GM12878 (cell line): Measurements from ENCODE around the gene TRIM41. TPM values are rescaled to one million over a fixed set of nuclear protein-coding genes. Genes with fewer than 3 reads are reported as not detected.
A peak's percentile ranks its signal among the peaks of the same experiment; 100 is the strongest.

Source experiments
- ASH2L ChIP-seq: fragments of 300-600, 200-600 bp; sonication (generic); IDR thresholded peaks from 2 replicates; pipeline ENCODE4 v1.6.1; 2017; ENCODE audit warnings: low read depth, mild to moderate bottlenecking, borderline replicate concordance
- BCL11A ChIP-seq: IDR thresholded peaks from 2 replicates; pipeline ENCODE4 v1.6.1; 2011; ENCODE audit warnings: low read depth, low read length
- BRCA1 ChIP-seq: IDR thresholded peaks from 2 replicates; pipeline ENCODE4 v1.6.1; 2011; ENCODE audit warnings: low read depth, low read length, improper control_type of control experiment
- CHD1 ChIP-seq: IDR thresholded peaks from 2 replicates; pipeline ENCODE4 v1.6.1; 2012; ENCODE audit warnings: low read depth, low read length, improper control_type of control experiment
- CREM ChIP-seq: IDR thresholded peaks from 2 replicates; pipeline ENCODE4 v1.6.1; 2014; ENCODE audit warnings: antibody characterized with exemption, low read depth
- EGR1 ChIP-seq, 2 experiments: IDR thresholded peaks; 1 replicate in 1 of 2; 2 replicates in 1 of 2; pipeline ENCODE4 v1.6.1; 2011 to 2012; ENCODE audit warnings: low read depth in 2 of 2, low read length in 2 of 2, borderline replicate concordance in 1 of 2, mild to moderate bottlenecking in 1 of 2, moderate library complexity in 1 of 2
- FOS ChIP-seq: IDR thresholded peaks from 3 replicates; pipeline ENCODE4 v1.6.1; 2011; ENCODE audit warnings: borderline replicate concordance; ENCODE audit not compliant: insufficient read length; ENCODE audit errors: extremely low read depth
- FOXK2 ChIP-seq: fragments of 450-650 bp; IDR thresholded peaks from 2 replicates; pipeline ENCODE4 v1.6.1; 2017; ENCODE audit warnings: mild to moderate bottlenecking, moderate library complexity
- HDGF ChIP-seq: fragments of 450-650 bp; IDR thresholded peaks from 2 replicates; pipeline ENCODE4 v1.6.1; 2016; ENCODE audit warnings: antibody characterized with exemption
- KAT2A ChIP-seq: conservative IDR thresholded peaks from 2 replicates; pipeline ENCODE4 v1.6.1; 2011; ENCODE audit warnings: low read depth, low read length; ENCODE audit not compliant: control insufficient read depth
- MEF2A ChIP-seq: IDR thresholded peaks from 2 replicates; pipeline ENCODE4 v1.6.1; 2011; ENCODE audit warnings: low read depth, mild to moderate bottlenecking, low read length, moderate library complexity; ENCODE audit not compliant: insufficient read depth
- MTA3 ChIP-seq: IDR thresholded peaks from 2 replicates; pipeline ENCODE4 v1.6.1; 2012; ENCODE audit warnings: low read length, inconsistent platforms, borderline replicate concordance
- PAX8 ChIP-seq: fragments of 450-650 bp; IDR thresholded peaks from 2 replicates; pipeline ENCODE4 v1.6.1; 2017; ENCODE audit warnings: mild to moderate bottlenecking, moderate library complexity
- PML ChIP-seq: IDR thresholded peaks from 2 replicates; pipeline ENCODE4 v1.6.1; 2012; ENCODE audit warnings: low read length, inconsistent platforms
- POLR2A ChIP-seq: IDR thresholded peaks from 2 replicates; pipeline ENCODE4 v1.6.1; 2011; ENCODE audit warnings: low read depth, mild to moderate bottlenecking, low read length
- POU2F2 ChIP-seq: IDR thresholded peaks from 3 replicates; pipeline ENCODE4 v1.6.1; 2011; ENCODE audit warnings: low read depth, mild to moderate bottlenecking, low read length, borderline replicate concordance
- RAD51 ChIP-seq: fragments of 450-650 bp; IDR thresholded peaks from 2 replicates; pipeline ENCODE4 v1.6.1; 2016; ENCODE audit warnings: moderate library complexity, mild to moderate bottlenecking, inconsistent platforms
- RBBP5 ChIP-seq: fragments of 200-600 bp; sonication (generic); conservative IDR thresholded peaks from 2 replicates; pipeline ENCODE4 v1.6.1; 2016
- SP1 ChIP-seq: IDR thresholded peaks from one replicate; pipeline ENCODE4 v1.6.1; 2011; ENCODE audit warnings: low read depth, low read length
- TAF1 ChIP-seq: IDR thresholded peaks from 2 replicates; pipeline ENCODE4 v1.6.1; 2011; ENCODE audit warnings: mild to moderate bottlenecking, low read depth, low read length, borderline replicate concordance
- TCF12 ChIP-seq: IDR thresholded peaks from 2 replicates; pipeline ENCODE4 v1.6.1; 2011; ENCODE audit warnings: low read depth, mild to moderate bottlenecking, low read length
- WRNIP1 ChIP-seq: IDR thresholded peaks from 2 replicates; pipeline ENCODE4 v1.6.1; 2011; ENCODE audit warnings: low read depth, low read length, improper control_type of control experiment, borderline replicate concordance
- ZNF622 ChIP-seq: fragments of 450-650 bp; IDR thresholded peaks from 2 replicates; pipeline ENCODE4 v1.6.1; 2017; ENCODE audit warnings: mild to moderate bottlenecking, inconsistent platforms
- ZSCAN29 ChIP-seq: fragments of 450-650 bp; IDR thresholded peaks from 2 replicates; pipeline ENCODE4 v1.6.1; 2017; ENCODE audit warnings: mild to moderate bottlenecking, moderate library complexity
- polyA plus RNA-seq, 11 experiments: library from polyadenylated mRNA; depleted of rRNA in 4 of 11; unstranded in 6 of 11; stranded (reverse) in 5 of 11; fragments of >200 nt; fragmentation: Nextera tagmentation in 4 of 11; fragmentation: Illumina TruSeq in 1 of 11; extraction: Ambion mirVana in 4 of 11; extraction: Trizol in 1 of 11; gene quantifications; 1 replicate in 1 of 11; 2 replicates in 10 of 11; pipeline versions ENCODE4 v1.2.1 to v1.2.3, GENCODE V29; 2011 to 2016; ENCODE audit warnings: inconsistent platforms in 2 of 11, missing spikeins in 2 of 11, low read depth in 1 of 11
- total RNA-seq, 4 experiments: library from RNA; depleted of rRNA in 3 of 4; stranded (reverse); fragments of >200 nt in 3 of 4; fragmentation: Illumina TruSeq in 1 of 4; extraction: Trizol in 1 of 4; gene quantifications; 2 replicates each; pipeline versions ENCODE4 v1.2.1 to v1.2.3, GENCODE V29; 2013 to 2021
- TF ChIP-seq, protein P1 (sequence below): IDR thresholded peaks from 2 replicates; pipeline ENCODE4 v1.6.1; 2012; ENCODE audit warnings: low read depth, low read length, improper control_type of control experiment
- TF ChIP-seq, protein P2 (sequence below): fragments of 450-650 bp; IDR thresholded peaks from 2 replicates; pipeline ENCODE4 v1.6.1; 2017; ENCODE audit warnings: mild to moderate bottlenecking, low read depth, inconsistent platforms; ENCODE audit not compliant: poor library complexity, severe bottlenecking
- TF ChIP-seq, protein P3 (sequence below): fragments of 450-650 bp; IDR thresholded peaks from 2 replicates; pipeline ENCODE4 v1.6.1; 2017; ENCODE audit warnings: low read depth, mild to moderate bottlenecking, moderate library complexity

Gene TRIM41
- total and polyA plus RNA-seq, 10 of the 15 experiments (the other 5 are each of a cell fraction or from before 2014, with no cell fraction given) = 1.0 to 28.9 (median 10.6) TPM

DNA sequence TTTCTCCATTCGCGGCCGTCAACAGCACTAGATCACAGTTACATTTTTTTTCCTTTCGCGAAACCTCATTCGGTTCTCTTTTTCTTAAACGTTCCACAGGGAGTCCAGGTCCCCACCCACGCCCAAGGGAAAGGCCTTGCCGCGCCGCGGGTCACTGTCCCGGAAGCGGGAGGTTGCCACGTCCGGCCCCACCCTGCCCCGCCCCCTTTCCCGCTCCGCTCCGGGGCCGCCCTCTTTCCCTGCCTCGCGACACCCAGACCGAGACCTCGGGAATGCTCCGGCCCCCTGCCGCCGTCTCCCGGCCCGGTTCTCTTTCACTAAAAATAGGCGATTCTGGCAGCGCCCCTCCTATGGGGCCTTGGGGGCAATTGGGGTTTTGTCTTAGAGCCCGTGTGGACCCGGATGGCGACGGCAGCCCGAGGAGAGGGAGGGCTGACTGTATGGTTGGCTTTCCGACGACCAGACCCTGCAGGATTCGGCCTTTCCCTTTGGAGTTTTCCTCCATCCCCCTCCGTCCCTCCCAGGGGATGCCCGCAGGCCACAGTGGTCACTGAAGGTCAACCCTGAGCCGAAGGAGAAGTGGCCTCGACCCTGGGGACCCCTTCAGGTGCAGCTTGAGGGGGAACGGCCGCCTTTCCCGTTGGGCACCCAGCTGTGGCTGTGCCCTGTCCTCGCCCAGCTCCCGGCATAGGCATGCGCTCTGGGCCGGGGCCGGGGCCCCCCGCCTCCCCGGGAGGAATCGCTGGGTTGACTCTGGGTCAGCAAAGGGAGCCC lies 23.4 kb downstream of the TRIM41 start (continued):
- TF ChIP-seq MEF2A (0 out of 2 replicates have a peak, but pooled peaks have one; percentile 30), BRCA1 (peak; percentile 76), EGR1 (IDR thresholded peaks at IDR 0.05; ENCODE audit: borderline replicate concordance in 1 of 2, low read depth in 2 of 2, low read length in 2 of 2) (peak in 1 of 2 experiments; percentile 94; a peak in 2 of 3 replicates), RBBP5 (no peak), RAD51 (no peak), FOXK2 (peak; percentile 70; the same call in 1 of the 2 replicates), TAF1 (peak; percentile 45; the same call in 1 of the 2 replicates), KAT2A (no peak), FOS (no peak), MTA3 (no peak; the same call in 1 of the 2 replicates), CHD1 (no peak), SP1 (no peak), BCL11A (no peak), ASH2L (no peak), WRNIP1 (no peak), POU2F2 (no peak), POLR2A (peak; percentile 72), ZNF622 (no peak), ZSCAN29 (0 out of 2 replicates have a peak, but pooled peaks have one; percentile 5), TCF12 (peak; percentile 7; the same call in 1 of the 2 replicates), PML (peak; percentile 50), PAX8 (no peak), CREM (peak; percentile 31; the same call in 1 of the 2 replicates), HDGF (no peak)
- TF ChIP-seq, protein P1, sequence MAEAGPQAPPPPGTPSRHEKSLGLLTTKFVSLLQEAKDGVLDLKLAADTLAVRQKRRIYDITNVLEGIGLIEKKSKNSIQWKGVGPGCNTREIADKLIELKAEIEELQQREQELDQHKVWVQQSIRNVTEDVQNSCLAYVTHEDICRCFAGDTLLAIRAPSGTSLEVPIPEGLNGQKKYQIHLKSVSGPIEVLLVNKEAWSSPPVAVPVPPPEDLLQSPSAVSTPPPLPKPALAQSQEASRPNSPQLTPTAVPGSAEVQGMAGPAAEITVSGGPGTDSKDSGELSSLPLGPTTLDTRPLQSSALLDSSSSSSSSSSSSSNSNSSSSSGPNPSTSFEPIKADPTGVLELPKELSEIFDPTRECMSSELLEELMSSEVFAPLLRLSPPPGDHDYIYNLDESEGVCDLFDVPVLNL = no peak
- TF ChIP-seq, protein P2, sequence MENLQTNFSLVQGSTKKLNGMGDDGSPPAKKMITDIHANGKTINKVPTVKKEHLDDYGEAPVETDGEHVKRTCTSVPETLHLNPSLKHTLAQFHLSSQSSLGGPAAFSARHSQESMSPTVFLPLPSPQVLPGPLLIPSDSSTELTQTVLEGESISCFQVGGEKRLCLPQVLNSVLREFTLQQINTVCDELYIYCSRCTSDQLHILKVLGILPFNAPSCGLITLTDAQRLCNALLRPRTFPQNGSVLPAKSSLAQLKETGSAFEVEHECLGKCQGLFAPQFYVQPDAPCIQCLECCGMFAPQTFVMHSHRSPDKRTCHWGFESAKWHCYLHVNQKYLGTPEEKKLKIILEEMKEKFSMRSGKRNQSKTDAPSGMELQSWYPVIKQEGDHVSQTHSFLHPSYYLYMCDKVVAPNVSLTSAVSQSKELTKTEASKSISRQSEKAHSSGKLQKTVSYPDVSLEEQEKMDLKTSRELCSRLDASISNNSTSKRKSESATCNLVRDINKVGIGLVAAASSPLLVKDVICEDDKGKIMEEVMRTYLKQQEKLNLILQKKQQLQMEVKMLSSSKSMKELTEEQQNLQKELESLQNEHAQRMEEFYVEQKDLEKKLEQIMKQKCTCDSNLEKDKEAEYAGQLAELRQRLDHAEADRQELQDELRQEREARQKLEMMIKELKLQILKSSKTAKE = no peak
- TF ChIP-seq, protein P3, sequence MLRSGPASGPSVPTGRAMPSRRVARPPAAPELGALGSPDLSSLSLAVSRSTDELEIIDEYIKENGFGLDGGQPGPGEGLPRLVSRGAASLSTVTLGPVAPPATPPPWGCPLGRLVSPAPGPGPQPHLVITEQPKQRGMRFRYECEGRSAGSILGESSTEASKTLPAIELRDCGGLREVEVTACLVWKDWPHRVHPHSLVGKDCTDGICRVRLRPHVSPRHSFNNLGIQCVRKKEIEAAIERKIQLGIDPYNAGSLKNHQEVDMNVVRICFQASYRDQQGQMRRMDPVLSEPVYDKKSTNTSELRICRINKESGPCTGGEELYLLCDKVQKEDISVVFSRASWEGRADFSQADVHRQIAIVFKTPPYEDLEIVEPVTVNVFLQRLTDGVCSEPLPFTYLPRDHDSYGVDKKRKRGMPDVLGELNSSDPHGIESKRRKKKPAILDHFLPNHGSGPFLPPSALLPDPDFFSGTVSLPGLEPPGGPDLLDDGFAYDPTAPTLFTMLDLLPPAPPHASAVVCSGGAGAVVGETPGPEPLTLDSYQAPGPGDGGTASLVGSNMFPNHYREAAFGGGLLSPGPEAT = 0 out of 2 replicates have a peak, but pooled peaks have one; percentile 74
